Ectodermal cell (in vitro differentiated cells): Measurements from ENCODE around the gene ITPRIP. TPM values are rescaled to one million over a fixed set of nuclear protein-coding genes. Genes with fewer than 3 reads are reported as not detected.

Source experiments
- H3K27ac ChIP-seq: 2 replicates; pipeline ENCODE4 v1.7.0; 2013; ENCODE audit warnings: mild to moderate bottlenecking, low read depth, low read length; ENCODE audit not compliant: insufficient read depth, poor library complexity, severe bottlenecking
- H3K27me3 ChIP-seq: 2 replicates; pipeline ENCODE4 v1.7.0; 2013; ENCODE audit warnings: mild to moderate bottlenecking, low read length; ENCODE audit not compliant: insufficient read depth, control insufficient read depth, poor library complexity, severe bottlenecking
- H3K36me3 ChIP-seq: one replicate; pipeline ENCODE4 v1.7.0; 2013; ENCODE audit warnings: low read length; ENCODE audit not compliant: control insufficient read depth, insufficient read depth
- H3K4me1 ChIP-seq: one replicate; pipeline ENCODE4 v1.7.0; 2013; ENCODE audit warnings: low read length; ENCODE audit not compliant: control insufficient read depth, insufficient read depth
- H3K4me3 ChIP-seq: 2 replicates; pipeline ENCODE4 v1.7.0; 2013; ENCODE audit warnings: low read depth, low read length, control low read depth; ENCODE audit not compliant: insufficient read depth
- H3K9me3 ChIP-seq: 2 replicates; pipeline ENCODE4 v1.7.0; 2013; ENCODE audit warnings: mild to moderate bottlenecking, low read length, moderate library complexity; ENCODE audit not compliant: control insufficient read depth
- WGBS, 2 experiments: methylation state at CpG; one replicate each; pipeline ENCODE4 v1.1.7; 2013; ENCODE audit warnings: missing lambda C conversion rate in 2 of 2; 5-methylcytosine and 5-hydroxymethylcytosine counted together
- polyA plus RNA-seq, 4 experiments: library from polyadenylated mRNA; stranded (reverse); fragments of 50-300 nt; gene quantifications; one replicate each; pipeline ENCODE4 v1.2.3, GENCODE V29; 2013

Gene ITPRIP, protein sequence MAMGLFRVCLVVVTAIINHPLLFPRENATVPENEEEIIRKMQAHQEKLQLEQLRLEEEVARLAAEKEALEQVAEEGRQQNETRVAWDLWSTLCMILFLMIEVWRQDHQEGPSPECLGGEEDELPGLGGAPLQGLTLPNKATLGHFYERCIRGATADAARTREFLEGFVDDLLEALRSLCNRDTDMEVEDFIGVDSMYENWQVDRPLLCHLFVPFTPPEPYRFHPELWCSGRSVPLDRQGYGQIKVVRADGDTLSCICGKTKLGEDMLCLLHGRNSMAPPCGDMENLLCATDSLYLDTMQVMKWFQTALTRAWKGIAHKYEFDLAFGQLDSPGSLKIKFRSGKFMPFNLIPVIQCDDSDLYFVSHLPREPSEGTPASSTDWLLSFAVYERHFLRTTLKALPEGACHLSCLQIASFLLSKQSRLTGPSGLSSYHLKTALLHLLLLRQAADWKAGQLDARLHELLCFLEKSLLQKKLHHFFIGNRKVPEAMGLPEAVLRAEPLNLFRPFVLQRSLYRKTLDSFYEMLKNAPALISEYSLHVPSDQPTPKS
- 6.4 TPM for polyA plus RNA-seq (2013, experiment 1 of 4)
- polyA plus RNA-seq (2013, experiment 2 of 4), result 5.6 TPM
- 5.1 TPM for polyA plus RNA-seq (2013, experiment 3 of 4)
- 5.5 TPM for polyA plus RNA-seq (2013, experiment 4 of 4)

DNA sequence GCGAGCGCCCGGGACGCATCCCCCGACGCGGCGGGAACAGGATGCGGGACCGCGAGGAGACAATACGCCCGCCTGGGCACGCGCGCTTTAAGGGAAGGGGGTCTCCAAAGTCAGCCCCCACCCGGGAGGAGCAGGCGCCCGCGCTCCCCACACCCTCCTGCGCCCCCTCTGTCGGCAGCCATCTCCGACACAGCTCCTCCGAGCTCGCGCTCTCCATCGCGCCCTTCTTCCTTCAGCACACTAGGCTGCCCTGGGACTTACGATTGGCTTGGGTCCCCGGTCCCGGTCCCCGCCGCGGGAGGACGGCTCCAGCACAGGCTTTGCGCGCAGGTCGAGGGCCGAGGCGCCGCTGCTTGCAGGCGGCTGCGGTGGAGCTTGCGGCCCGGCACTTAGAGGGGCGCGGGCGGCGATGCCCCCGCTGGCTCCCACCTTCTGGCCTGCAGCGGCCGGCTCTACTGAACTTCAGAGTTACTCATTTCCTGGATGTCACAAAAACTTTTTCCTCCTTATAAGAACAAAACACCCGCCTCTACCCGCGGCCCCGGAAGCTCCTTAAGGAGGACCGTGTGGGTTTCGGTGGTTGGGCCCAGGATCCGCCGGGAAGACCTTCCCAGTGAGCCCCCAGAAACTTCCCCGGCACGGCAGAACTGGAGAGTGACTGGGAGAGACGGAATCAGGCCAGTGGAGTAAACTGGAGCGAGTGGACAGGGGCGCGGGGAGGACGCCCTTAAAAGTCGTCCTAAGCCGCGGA lies at the start of gene ITPRIP:
Gene ITPRIP, minus strand, starts transcription at position 481 of the 751 bp plus-strand sequence. CDS start 22,414 bp downstream, outside the sequence.
- peak within 1 kb of the TSS; percentile 56 for H3K27ac ChIP-seq

DNA sequence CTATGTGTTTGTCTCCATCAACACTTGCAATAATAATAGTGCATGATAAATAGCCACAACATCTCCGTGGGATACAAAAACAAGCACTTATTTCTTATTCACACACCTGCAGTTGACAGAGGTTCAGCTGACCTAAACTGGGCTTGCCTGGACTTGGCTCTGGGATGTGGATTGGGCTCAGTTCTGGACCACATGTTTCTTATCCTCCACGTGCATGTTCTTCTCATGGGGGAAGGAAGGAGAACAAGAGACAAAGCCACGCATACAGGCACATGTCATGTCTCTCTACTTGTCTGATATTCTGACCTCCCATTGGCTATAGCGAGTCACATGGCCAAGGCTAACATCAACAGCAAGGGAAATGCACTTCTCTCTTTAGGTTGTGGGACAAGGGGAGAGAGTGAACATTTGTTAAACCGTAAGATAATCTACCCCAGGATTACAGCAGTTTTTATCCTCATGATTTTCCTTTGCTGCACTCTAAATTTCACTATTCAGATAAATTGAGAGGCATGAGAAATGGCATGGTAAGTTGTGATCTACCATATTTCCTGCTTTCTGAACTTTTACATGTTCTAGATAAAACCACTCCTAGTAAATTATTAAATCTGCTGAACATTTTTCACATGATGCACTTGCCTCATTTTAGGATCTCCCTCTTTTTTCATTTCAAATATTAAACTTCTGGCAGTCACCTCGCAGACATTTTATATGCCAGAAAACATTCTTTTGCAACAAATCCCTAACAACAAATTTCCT lies 49.0 kb upstream of the ITPRIP start:
- H3K27ac ChIP-seq, result no peak overlapping the region
- H3K36me3 ChIP-seq, result no peaks in the 10 kb centered on the region
- no peaks in the 10 kb centered on the region for H3K4me1 ChIP-seq
- H3K27me3 ChIP-seq, result no peaks in the 10 kb centered on the region
- no peak overlapping the region for H3K4me3 ChIP-seq
- no peaks in the 10 kb centered on the region for H3K9me3 ChIP-seq
- WGBS, 2 experiments, result 85 to 89% methylated on average over 5 of the region's 6 CpGs

More for the DNA sequence above, at the start of gene ITPRIP:
- peaks cover 48% of the 10 kb centered on the region for H3K27me3 ChIP-seq
- no peaks in the 10 kb centered on the region for H3K36me3 ChIP-seq
- peak within 1 kb of the TSS; percentile 84 for H3K4me3 ChIP-seq
- peaks cover 12% of the 10 kb centered on the region for H3K4me1 ChIP-seq
- 0% methylated on average over 70 of the region's 70 CpGs for WGBS, 2 experiments
- H3K9me3 ChIP-seq, result no peaks in the 10 kb centered on the region

DNA sequence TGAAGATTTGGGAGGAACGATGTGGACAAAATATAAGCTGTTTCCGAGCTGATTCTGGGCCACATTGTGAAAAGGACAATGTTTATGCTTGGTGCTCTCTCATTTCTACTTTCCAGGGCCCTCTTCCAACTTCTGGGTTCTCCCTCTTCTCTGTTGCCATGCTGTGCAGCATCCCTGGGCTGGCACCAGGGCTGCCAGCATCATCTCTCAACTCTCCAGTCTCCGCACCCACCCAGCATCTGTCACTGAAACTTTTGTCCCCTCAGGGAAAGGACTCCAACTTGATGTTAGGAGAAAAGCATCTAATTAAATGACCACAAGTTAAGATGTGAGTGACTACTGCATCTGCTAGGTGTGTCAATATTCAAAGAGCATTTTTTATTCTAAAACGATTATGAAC lies 42.1 kb upstream of the ITPRIP start:
- H3K4me1 ChIP-seq, result peaks cover 8% of the 10 kb centered on the region
- no peak overlapping the region for H3K4me3 ChIP-seq
- H3K27me3 ChIP-seq, result no peaks in the 10 kb centered on the region
- no peak overlapping the region for H3K27ac ChIP-seq
- whole genome bisulfite sequencing, 2 experiments, result 93 to 95% methylated on average over 4 of the region's 4 CpGs
- H3K9me3 ChIP-seq, result no peaks in the 10 kb centered on the region
- H3K36me3 ChIP-seq, result no peaks in the 10 kb centered on the region

DNA sequence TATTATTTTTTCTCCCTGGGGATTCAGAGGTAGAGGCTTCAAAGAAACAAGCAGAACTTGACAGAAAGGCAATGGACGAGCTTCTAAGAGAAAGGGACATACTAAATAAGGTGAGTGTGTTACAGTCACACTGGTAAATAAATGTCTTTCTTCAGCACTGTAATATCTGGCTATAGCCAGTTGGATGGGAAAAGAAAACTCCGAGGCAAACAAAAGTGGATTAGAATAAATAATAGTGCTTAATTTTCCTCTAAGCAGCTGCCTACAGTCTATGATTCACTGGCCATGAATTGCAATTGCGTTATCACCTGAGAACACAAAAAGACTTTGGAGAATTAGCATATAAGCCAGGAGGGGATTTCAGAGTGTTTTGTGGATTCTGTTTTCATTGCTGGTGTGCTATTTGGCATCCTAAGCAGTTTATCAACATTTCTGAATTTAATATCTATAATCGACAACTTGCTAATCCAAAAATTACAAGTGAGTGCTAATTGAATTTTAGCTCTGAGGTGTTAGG lies 38.6 kb upstream of the ITPRIP start:
- no peaks in the 10 kb centered on the region for H3K36me3 ChIP-seq

DNA sequence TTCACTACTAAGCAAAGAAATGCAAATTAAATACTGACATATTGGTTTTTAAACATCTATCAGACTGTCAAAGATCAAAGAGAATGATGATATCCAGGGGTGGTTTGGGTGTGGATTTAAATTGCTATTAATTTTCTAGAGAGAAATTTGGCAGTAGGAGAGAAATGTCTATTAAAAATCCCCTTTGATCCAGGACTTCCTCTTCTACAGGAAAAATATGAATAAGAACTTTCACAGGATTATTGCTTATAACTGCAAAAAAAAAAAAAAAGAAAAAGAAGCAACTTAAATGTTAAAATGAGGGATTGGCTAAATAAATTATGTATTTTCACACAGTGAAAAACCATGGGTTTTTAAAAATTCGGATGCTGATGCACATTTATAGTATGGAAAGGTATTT lies 36.3 kb upstream of the ITPRIP start:
- Histone ChIP-seq H3K4me3 (no peak overlapping the region), H3K36me3 (no peaks in the 10 kb centered on the region), H3K27ac (no peak overlapping the region), H3K27me3 (no peaks in the 10 kb centered on the region), H3K9me3 (no peaks in the 10 kb centered on the region), H3K4me1 (peaks cover 8% of the 10 kb centered on the region)
- 100% methylated on average over 1 of the region's 1 CpG; no CpG with 5 or more reads in 1 of the 2 experiments for WGBS, 2 experiments

More for the DNA sequence above, 38.6 kb upstream of the ITPRIP start:
- no peaks in the 10 kb centered on the region for H3K27me3 ChIP-seq
- WGBS, 2 experiments, result 87 to 88% methylated on average over 3 to 4 of the region's 4 CpGs
- peaks cover 8% of the 10 kb centered on the region for H3K4me1 ChIP-seq
- no peak overlapping the region for H3K27ac ChIP-seq
- H3K9me3 ChIP-seq, result no peaks in the 10 kb centered on the region
- no peak overlapping the region for H3K4me3 ChIP-seq

DNA sequence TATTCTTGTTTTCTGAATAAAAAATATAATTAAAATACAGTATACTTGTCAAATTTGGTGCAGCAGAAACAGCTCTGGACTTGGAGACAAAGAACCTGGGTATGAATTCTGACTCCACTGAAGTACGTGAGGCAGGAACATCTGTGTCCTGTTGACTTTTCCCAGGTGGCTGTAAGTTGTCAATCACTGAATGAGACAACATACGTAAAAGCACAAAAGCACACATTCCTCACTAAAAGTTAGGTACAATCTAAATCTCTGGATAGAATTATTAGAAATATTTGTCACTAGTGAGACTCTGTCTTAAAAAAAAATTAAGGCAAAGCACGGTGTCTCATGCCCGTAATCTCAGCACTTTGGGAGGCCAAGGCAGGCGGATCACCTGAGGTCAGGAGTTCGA lies 33.5 kb upstream of the ITPRIP start:
- no peaks in the 10 kb centered on the region for H3K9me3 ChIP-seq
- 91% methylated on average over 6 of the region's 6 CpGs for WGBS, 2 experiments
- no peaks in the 10 kb centered on the region for H3K36me3 ChIP-seq
- peaks cover 5% of the 10 kb centered on the region for H3K4me1 ChIP-seq
- no peaks in the 10 kb centered on the region for H3K27me3 ChIP-seq
- no peak overlapping the region for H3K4me3 ChIP-seq
- no peak overlapping the region for H3K27ac ChIP-seq

DNA sequence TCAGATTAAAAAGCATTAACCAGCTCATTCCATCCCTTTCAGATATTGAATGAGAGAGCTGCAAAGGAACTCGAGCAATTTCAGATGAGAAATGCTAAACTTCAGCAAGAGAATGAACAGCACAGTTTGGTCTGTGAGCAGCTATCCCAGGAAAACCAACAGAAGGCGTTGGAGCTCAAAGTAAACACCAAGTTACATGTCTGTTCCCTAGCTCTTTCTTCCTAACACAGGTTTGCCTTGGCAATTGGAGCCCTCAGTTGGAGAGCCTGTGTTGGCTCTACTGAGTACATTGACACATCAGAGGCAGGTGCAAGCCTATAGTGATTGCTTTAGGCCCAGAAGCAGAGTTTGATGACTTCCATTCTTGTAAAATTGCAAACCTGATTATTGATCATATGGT lies 30.1 kb upstream of the ITPRIP start:
- Histone ChIP-seq H3K27me3 (no peaks in the 10 kb centered on the region), H3K27ac (peak overlapping the region; percentile 17), H3K9me3 (no peaks in the 10 kb centered on the region), H3K36me3 (no peaks in the 10 kb centered on the region), H3K4me1 (peaks cover 5% of the 10 kb centered on the region), H3K4me3 (no peak overlapping the region)
- WGBS, 2 experiments, result 46 to 66% methylated on average over 2 of the region's 2 CpGs

DNA sequence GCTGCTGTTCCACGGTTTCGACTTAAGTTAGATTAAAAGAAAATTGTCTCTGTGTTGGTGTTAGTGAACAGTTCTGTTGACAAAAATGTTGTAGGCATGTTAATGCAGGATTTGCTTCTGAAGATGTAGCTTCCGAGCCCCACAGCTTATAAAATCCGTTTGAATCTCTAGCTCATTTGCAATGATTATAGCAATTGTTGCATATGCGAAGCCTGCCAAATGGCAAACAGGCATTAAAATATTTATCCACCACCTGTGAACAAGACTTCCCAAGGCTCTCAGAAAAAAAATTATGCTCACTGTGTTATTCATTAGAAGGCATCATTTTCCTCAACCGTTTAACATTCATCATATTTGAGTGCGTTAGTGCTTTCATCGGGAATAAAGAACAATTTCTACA lies 29.6 kb upstream of the ITPRIP start:
- no peaks in the 10 kb centered on the region for H3K27me3 ChIP-seq
- H3K9me3 ChIP-seq, result no peaks in the 10 kb centered on the region
- H3K4me1 ChIP-seq, result peaks cover 5% of the 10 kb centered on the region
- H3K36me3 ChIP-seq, result no peaks in the 10 kb centered on the region
- no peak overlapping the region for H3K4me3 ChIP-seq
- no peak overlapping the region for H3K27ac ChIP-seq
- WGBS, 2 experiments, result 85 to 88% methylated on average over 8 of the region's 8 CpGs

DNA sequence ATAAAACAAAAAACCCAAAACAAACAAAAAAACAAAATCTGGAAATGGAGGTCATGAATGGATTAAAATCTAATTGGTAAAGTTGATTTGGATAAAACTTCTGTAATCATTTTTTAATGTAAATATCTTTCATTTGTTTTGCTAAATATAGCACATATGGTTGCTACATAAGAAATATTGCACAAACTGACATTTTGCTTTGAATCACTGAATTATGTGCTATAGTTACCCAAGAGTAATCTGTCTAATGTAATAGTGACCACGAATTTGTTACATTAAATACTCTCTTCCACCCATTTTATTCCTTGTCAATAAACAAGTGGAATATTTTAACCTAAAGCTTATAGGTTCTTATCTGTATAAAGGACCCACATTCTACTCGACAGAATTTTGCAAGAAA lies 21.5 kb upstream of the ITPRIP start:
- no peaks in the 10 kb centered on the region for H3K9me3 ChIP-seq
- H3K36me3 ChIP-seq, result no peaks in the 10 kb centered on the region
- no peak overlapping the region for H3K4me3 ChIP-seq
- WGBS, 2 experiments, result 81 to 88% methylated on average over 1 to 2 of the region's 2 CpGs
- H3K27ac ChIP-seq, result no peak overlapping the region
- H3K4me1 ChIP-seq, result no peaks in the 10 kb centered on the region
- peaks cover 7% of the 10 kb centered on the region for H3K27me3 ChIP-seq
